ENCODE measurements around the gene GPR4. TPM values are rescaled to one million over a fixed set of nuclear protein-coding genes. Genes with fewer than 3 reads are reported as not detected.
A peak's percentile ranks its signal among the peaks of the same experiment; 100 is the strongest.
"Not testable (repeated sequence)": the region's sequence is repeated elsewhere in the genome, so short reads cannot be mapped to it uniquely, and the experiment has no call there.

GPR4 gene
- polyA plus RNA-seq, 12 donors: 2.3 to 8.4 (median 2.8) TPM; not detected in 1

- DNase-seq: not testable (repeated sequence)
These were observed 26.2 kb upstream of the GPR4 start for GRCh38 chr19:45628219-45628618.

GRCh38 chr19:45623984-45624383 is 22.0 kb upstream of the GPR4 start:
- no peak for DNase-seq

GRCh38 chr19:45621976-45622503 is 20.0 kb upstream of the GPR4 start:
- no peak for DNase-seq

GRCh38 chr19:45621389-45621788 is 19.4 kb upstream of the GPR4 start:
- no peak for DNase-seq

- no peak for DNase-seq
These were observed 14.6 kb upstream of the GPR4 start for GRCh38 chr19:45616704-45617017.

GRCh38 chr19:45615795-45616703 is 14.0 kb upstream of the GPR4 start:
- peak; percentile 86 for DNase-seq

GRCh38 chr19:45615056-45615455 is 13.0 kb upstream of the GPR4 start:
- DNase-seq: not testable (repeated sequence)

GRCh38 chr19:45613926-45614725 is 12.1 kb upstream of the GPR4 start:
- DNase-seq: no peak

- DNase-seq: no peak
These were observed 6.9 kb upstream of the GPR4 start for GRCh38 chr19:45608948-45609347.

- peak; percentile 74 for DNase-seq
These were observed 5.3 kb upstream of the GPR4 start for GRCh38 chr19:45607071-45608029.

- DNase-seq: no peak
These were observed 897 bp downstream of the GPR4 start for GRCh38 chr19:45601115-45601514.

- DNase-seq: no peak
These were observed 1.6 kb downstream of the GPR4 start for GRCh38 chr19:45600340-45600885.

GRCh38 chr19:45599286-45599685 is 2.7 kb downstream of the GPR4 start:
- DNase-seq: no peak

- DNase-seq: no peak
These were observed 3.6 kb downstream of the GPR4 start for GRCh38 chr19:45598267-45599001.

- DNase-seq: no peak
These were observed 4.4 kb downstream of the GPR4 start for GRCh38 chr19:45597425-45598111.

- DNase-seq: no peak
These were observed 6.2 kb downstream of the GPR4 start for GRCh38 chr19:45595814-45596213.

- DNase-seq: no peak
These were observed 8.5 kb downstream of the GPR4 start for GRCh38 chr19:45593520-45593919.

GRCh38 chr19:45592366-45592765 is 9.6 kb downstream of the GPR4 start:
- no peak for DNase-seq

- DNase-seq: no peak
These were observed 10.4 kb downstream of the GPR4 start for GRCh38 chr19:45591638-45592005.

All from muscle of arm (tissue), 12 donors.